HepG2 (cell line): ENCODE measurements around the gene ERRFI1. TPM values are rescaled to one million over a fixed set of nuclear protein-coding genes. Genes with fewer than 3 reads are reported as not detected.

Experiments
- ATAC-seq: fragments of 200-7000 bp; cut with Tn5 transposase; 3 replicates; pipeline ENCODE4 v1.9.1; 2020; ENCODE audit warnings: mild to moderate bottlenecking, moderate library complexity
- BruUV-seq: library from RNA; stranded (reverse); fragments of 400-500 nt; replicated peaks from 2 replicates; lab custom pipeline; 2021; lab: Mats Ljungman, UMichigan
- CTCF ChIA-PET: fragments of 300-600 bp; formaldehyde crosslinking; extraction: SDS; loops from one replicate; lab custom pipeline; 2021; ENCODE audit warnings: low total read pairs, inconsistent platforms, low intra/inter-chr PET ratio; lab: Yijun Ruan, JAX
- POLR2A ChIA-PET: fragments of 350-600 bp; sonication (Branson Sonifier 250); formaldehyde crosslinking; loops from one replicate; lab custom pipeline; 2020; ENCODE audit warnings: antibody characterized with exemption, inconsistent platforms; lab: Yijun Ruan, JAX
- DNase-seq: peaks from one replicate; pipeline ENCODE4 v3.0.0-alpha.2; 2015; ENCODE audit warnings: low spot score
- FAIRE-seq: peaks from 3 replicates; lab custom pipeline; 2011; peaks lifted over from hg19 to GRCh38; lab: Jason Lieb, UNC
- H2AFZ ChIP-seq: one replicate; pipeline ENCODE4 v1.6.1; 2011; ENCODE audit warnings: low read length, inconsistent platforms
- H3K27ac ChIP-seq: fragments of 300-600 bp; 3 replicates; pipeline ENCODE4 v1.8.0; 2011; ENCODE audit warnings: mixed run types, mild to moderate bottlenecking, mixed read lengths, low read length, inconsistent platforms; ENCODE audit not compliant: insufficient read depth; ENCODE audit errors: extremely low read length
- H3K27me3 ChIP-seq, 2 experiments: fragments of 200-600 bp in 1 of 2; 2 replicates in 1 of 2; 3 replicates in 1 of 2; pipeline versions ENCODE4 v1.6.0 to v1.8.0; 2011; ENCODE audit warnings: low read length in 2 of 2, mild to moderate bottlenecking in 2 of 2, moderate library complexity in 2 of 2, inconsistent platforms in 1 of 2; ENCODE audit not compliant: insufficient read depth in 2 of 2, control insufficient read depth in 1 of 2
- H3K36me3 ChIP-seq, 2 experiments: fragments of 200-600 bp in 1 of 2; replicated peaks in 1 of 2; 2 replicates in 1 of 2; 3 replicates in 1 of 2; pipeline versions ENCODE4 v1.5.1 to v1.8.0; 2011; ENCODE audit warnings: low read length in 2 of 2, inconsistent platforms in 1 of 2; ENCODE audit not compliant: insufficient read depth in 2 of 2, control insufficient read depth in 1 of 2
- H3K4me1 ChIP-seq: 2 replicates; pipeline ENCODE4 v1.5.1; 2012; ENCODE audit warnings: low read length, inconsistent platforms; ENCODE audit not compliant: insufficient read depth
- H3K4me2 ChIP-seq: 2 replicates; pipeline ENCODE4 v1.6.0; 2011; ENCODE audit warnings: low read depth, low read length, inconsistent platforms
- H3K4me3 ChIP-seq, 3 experiments: fragments of 200-600 bp in 1 of 3; sonication (generic), shearing (Covaris generic) in 1 of 3; replicated peaks in 1 of 3; 2 replicates each; pipeline ENCODE4 v1.5.1; 2011 to 2016; ENCODE audit warnings: low read length in 3 of 3, inconsistent platforms in 2 of 3, low read depth in 2 of 3, mild to moderate bottlenecking in 2 of 3, control low read depth in 1 of 3, mixed read lengths in 1 of 3; ENCODE audit not compliant: insufficient read depth in 1 of 3
- H3K79me2 ChIP-seq: one replicate; pipeline ENCODE4 v1.6.1; 2011; ENCODE audit warnings: low read length, inconsistent platforms; ENCODE audit not compliant: insufficient read depth
- H3K9ac ChIP-seq: 2 replicates; pipeline ENCODE4 v1.6.0; 2011; ENCODE audit warnings: mild to moderate bottlenecking, low read depth, low read length, inconsistent platforms; ENCODE audit not compliant: insufficient read depth
- H3K9me3 ChIP-seq: 2 replicates; pipeline ENCODE4 v1.5.1; 2012; ENCODE audit warnings: mild to moderate bottlenecking, low read length
- H4K20me1 ChIP-seq: 2 replicates; pipeline ENCODE4 v1.6.0; 2011; ENCODE audit warnings: inconsistent platforms, mild to moderate bottlenecking, low read length, moderate library complexity; ENCODE audit not compliant: insufficient read depth
- ATF2 ChIP-seq: sonication (generic); formaldehyde crosslinking; IDR thresholded peaks from 2 replicates; pipeline ENCODE4 v1.4.0; 2020; ENCODE audit warnings: missing genetic modification reagents
- LRRFIP1 ChIP-seq: sonication (generic); formaldehyde crosslinking; conservative IDR thresholded peaks from 2 replicates; pipeline ENCODE4 v1.4.0; 2020; ENCODE audit warnings: missing genetic modification reagents
- REST ChIP-seq, 2 experiments: IDR thresholded peaks; 2 replicates each; pipeline ENCODE4 v1.6.1; 2011 to 2012; ENCODE audit warnings: low read length in 2 of 2, borderline replicate concordance in 1 of 2, low read depth in 1 of 2, mild to moderate bottlenecking in 1 of 2, moderate library complexity in 1 of 2
- SNAI1 ChIP-seq: sonication (generic); formaldehyde crosslinking; IDR thresholded peaks from 2 replicates; pipeline ENCODE4 v1.5.0; 2020; ENCODE audit warnings: mild to moderate bottlenecking, missing genetic modification reagents, borderline replicate concordance
- ZKSCAN8 ChIP-seq: IDR thresholded peaks from 2 replicates; pipeline ENCODE4 v1.6.1; 2016; ENCODE audit warnings: borderline replicate concordance, missing genetic modification reagents, missing compliant biosample characterization
- WGBS: methylation state at CpG from one replicate; pipeline ENCODE4 v1.1.6; 2017; ENCODE audit warnings: low lambda C conversion rate; 5-methylcytosine and 5-hydroxymethylcytosine counted together
- in situ Hi-C: cut with HindIII; loops from 2 replicates; pipeline ENCODE4 v1.10.0; 2017; ENCODE audit warnings: low pct_unique_long_range_greater_than_20kb; ENCODE audit not compliant: extremely low pct_ligation_motif_present
- intact Hi-C: fragments of 100-400 bp; cut with micrococcal nuclease; formaldehyde crosslinking; loops from one replicate; pipeline ENCODE4 v1.10.0; 2022; ENCODE audit not compliant: unreplicated experiment
- polyA plus RNA-seq, 8 experiments: library from polyadenylated mRNA; depleted of rRNA in 3 of 8; stranded (reverse) in 7 of 8; unstranded in 1 of 8; fragments of >200 nt; fragmentation: Illumina TruSeq in 4 of 8; extraction: Trizol in 4 of 8; gene quantifications; 2 replicates each; pipeline versions ENCODE4 v1.2.1 to v1.2.3, GENCODE V29; 2011 to 2016; ENCODE audit warnings: low read depth in 4 of 8, missing spikeins in 1 of 8, mixed read lengths in 1 of 8; ENCODE audit not compliant: insufficient read depth in 1 of 8
- total RNA-seq, 5 experiments: library from RNA; depleted of rRNA; stranded (reverse); fragments of >200 nt; fragmentation: Illumina TruSeq; extraction: Trizol; gene quantifications; 2 replicates each; pipeline ENCODE4 v1.2.3, GENCODE V29; 2016; ENCODE audit warnings: low read depth in 1 of 5
- TF ChIP-seq, protein P1 (sequence below): sonication (generic); formaldehyde crosslinking; IDR thresholded peaks from 2 replicates; pipeline ENCODE4 v1.4.0; 2020; ENCODE audit warnings: mild to moderate bottlenecking, missing genetic modification reagents

The ERRFI1 gene
- total and polyA plus RNA-seq, 2 of the 13 experiments (the other 11 are each of a cell fraction or from before 2014, with no cell fraction given) = 84.4 to 753 TPM

DNA sequence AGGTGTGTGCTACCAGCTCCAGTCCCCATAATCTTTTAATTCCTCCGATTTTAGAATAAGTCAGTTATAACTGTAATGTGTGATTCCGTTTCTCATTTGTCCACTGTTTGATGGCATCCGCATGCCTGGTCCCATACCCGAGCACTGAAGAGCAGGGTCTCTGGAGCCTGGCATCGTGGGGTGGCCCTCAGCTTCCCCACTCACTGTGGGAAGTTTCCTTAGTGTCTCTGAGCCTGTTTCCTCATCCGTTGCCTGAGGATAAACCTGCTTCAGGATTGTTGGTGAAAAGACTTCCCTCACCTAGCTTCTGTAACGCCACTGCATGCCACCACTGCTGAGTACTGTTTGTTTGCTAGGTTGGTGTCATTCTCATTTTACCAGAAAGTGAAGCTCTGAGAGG is 45.1 kb downstream of the ERRFI1 start:
- no peak for FAIRE-seq
- H3K4me1 ChIP-seq = 0 out of 2 replicates have a peak, but pooled peaks cover 5% of the 10 kb centered on the region
- TF ChIP-seq ZKSCAN8 (CRISPR knock-in tag) (no peak), LRRFIP1 (no peak), ATF2 (CRISPR knock-in tag) (no peak), REST (IDR thresholded peaks at IDR 0.05; ENCODE audit: borderline replicate concordance in 1 of 2, low read depth in 1 of 2, low read length in 2 of 2) (no peak), SNAI1 (CRISPR knock-in tag) (no peak)
- TF ChIP-seq, protein P1, sequence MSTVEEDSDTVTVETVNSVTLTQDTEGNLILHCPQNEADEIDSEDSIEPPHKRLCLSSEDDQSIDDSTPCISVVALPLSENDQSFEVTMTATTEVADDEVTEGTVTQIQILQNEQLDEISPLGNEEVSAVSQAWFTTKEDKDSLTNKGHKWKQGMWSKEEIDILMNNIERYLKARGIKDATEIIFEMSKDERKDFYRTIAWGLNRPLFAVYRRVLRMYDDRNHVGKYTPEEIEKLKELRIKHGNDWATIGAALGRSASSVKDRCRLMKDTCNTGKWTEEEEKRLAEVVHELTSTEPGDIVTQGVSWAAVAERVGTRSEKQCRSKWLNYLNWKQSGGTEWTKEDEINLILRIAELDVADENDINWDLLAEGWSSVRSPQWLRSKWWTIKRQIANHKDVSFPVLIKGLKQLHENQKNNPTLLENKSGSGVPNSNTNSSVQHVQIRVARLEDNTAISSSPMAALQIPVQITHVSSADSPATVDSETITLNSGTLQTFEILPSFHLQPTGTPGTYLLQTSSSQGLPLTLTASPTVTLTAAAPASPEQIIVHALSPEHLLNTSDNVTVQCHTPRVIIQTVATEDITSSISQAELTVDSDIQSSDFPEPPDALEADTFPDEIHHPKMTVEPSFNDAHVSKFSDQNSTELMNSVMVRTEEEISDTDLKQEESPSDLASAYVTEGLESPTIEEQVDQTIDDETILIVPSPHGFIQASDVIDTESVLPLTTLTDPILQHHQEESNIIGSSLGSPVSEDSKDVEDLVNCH = no peak
- 90% methylated on average over 7 of the region's 7 CpGs for WGBS
- ChIA-PET CTCF (interaction anchor here (2.0 to 2.7 kb wide), 3 partner anchors 35 to 368 kb away, joined by 6 to 40 read pairs (median 18); no protein-coding TSS in a partner anchor), POLR2A (interaction anchor here (1.3 to 1.8 kb wide), 2 partner anchors 20 to 333 kb away, joined by 4 to 7 read pairs; partner anchors contain the start of gene PARK7)
- no peak overlapping the region for H3K4me3 ChIP-seq
- H3K27ac ChIP-seq = no peak overlapping the region
- no peak for DNase-seq
- H4K20me1 ChIP-seq = no peaks in the 10 kb centered on the region
- BruUV-seq = no TSS peak
- peaks cover 30 to 78% of the 10 kb centered on the region in 2 experiments for H3K36me3 ChIP-seq
- no peaks in the 10 kb centered on the region for H3K9me3 ChIP-seq
- no peak for ATAC-seq
- H2AFZ ChIP-seq = no peak overlapping the region
- peaks cover 4% of the 10 kb centered on the region for H3K79me2 ChIP-seq
- H3K9ac ChIP-seq = no peak overlapping the region
- intact Hi-C loops (no loop called here), in situ Hi-C loops (loop anchor here (5.0 kb wide), 2 partner anchors 331 to 366 kb away; no protein-coding TSS in a partner anchor)
- H3K27me3 ChIP-seq = no peaks in the 10 kb centered on the region; a peak in 1 of 5 replicates
- H3K4me2 ChIP-seq = no peak overlapping the region
